Type B pancreatic cell (in vitro differentiated cells): ENCODE results near the gene NBEA. TPM values are rescaled to one million over a fixed set of nuclear protein-coding genes. Genes with fewer than 3 reads are reported as not detected.

Experiments
- DNase-seq: peaks from one replicate; pipeline ENCODE4 v3.0.0; 2021; ENCODE audit warnings: mixed read lengths; ENCODE audit not compliant: unreplicated experiment; ENCODE audit errors: extremely low spot score
- H3K27ac Mint-ChIP-seq: 2 replicates; pipeline ENCODE4 v1.8.0; 2021; ENCODE audit warnings: mild to moderate bottlenecking, mixed read lengths
- H3K27me3 Mint-ChIP-seq: 2 replicates; pipeline ENCODE4 v1.8.0; 2021; ENCODE audit warnings: mixed read lengths
- H3K36me3 Mint-ChIP-seq: 2 replicates; pipeline ENCODE4 v1.8.0; 2021; ENCODE audit warnings: mixed read lengths
- H3K4me1 Mint-ChIP-seq: one replicate; pipeline ENCODE4 v1.8.0; 2021; ENCODE audit warnings: mixed read lengths; ENCODE audit not compliant: unreplicated experiment
- H3K4me3 Mint-ChIP-seq: 2 replicates; pipeline ENCODE4 v1.8.0; 2021; ENCODE audit warnings: mild to moderate bottlenecking, mixed read lengths
- H3K9me3 Mint-ChIP-seq: 2 replicates; pipeline ENCODE4 v1.8.0; 2021; ENCODE audit warnings: mixed read lengths
- total RNA-seq: library from RNA; stranded (reverse); gene quantifications from 2 replicates; pipeline ENCODE4 v1.2.1, GENCODE V29; 2021; ENCODE audit warnings: low replicate concordance
- TF ChIP-seq, protein P1 (sequence below): fragments of 200-600 bp; sonication (generic); conservative IDR thresholded peaks from 2 replicates; pipeline ENCODE4 v1.5.0; 2021; ENCODE audit warnings: antibody characterized with exemption, mild to moderate bottlenecking

Gene NBEA
- total RNA-seq, 1 donor from 2014 or later = 20.8 TPM

DNA sequence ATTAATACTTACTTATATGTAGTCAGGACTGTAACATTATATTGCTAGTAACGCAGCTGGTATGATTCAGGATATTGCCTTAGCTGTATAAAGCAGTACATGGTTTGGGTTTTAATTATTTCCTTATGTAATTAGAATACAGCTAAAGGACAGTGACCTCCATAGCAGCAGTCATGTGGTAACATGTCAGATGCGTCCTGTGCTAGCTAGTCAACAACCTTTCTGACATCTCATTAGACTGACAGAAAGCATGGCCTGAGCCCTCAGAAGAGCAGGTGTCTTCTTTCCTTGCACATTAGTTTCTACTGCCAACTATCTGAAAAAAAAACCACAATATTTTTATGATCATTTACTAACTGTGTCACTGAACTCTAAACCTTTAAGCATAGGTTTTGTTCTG is 412.2 kb downstream of the NBEA start:
- Mint-ChIP-seq H3K27me3 (no peaks in the 10 kb centered on the region), H3K27ac (no peak overlapping the region), H3K4me1 (peaks cover 6% of the 10 kb centered on the region), H3K4me3 (no peak overlapping the region), H3K36me3 (no peaks in the 10 kb centered on the region), H3K9me3 (no peaks in the 10 kb centered on the region)
- TF ChIP-seq, protein P1, sequence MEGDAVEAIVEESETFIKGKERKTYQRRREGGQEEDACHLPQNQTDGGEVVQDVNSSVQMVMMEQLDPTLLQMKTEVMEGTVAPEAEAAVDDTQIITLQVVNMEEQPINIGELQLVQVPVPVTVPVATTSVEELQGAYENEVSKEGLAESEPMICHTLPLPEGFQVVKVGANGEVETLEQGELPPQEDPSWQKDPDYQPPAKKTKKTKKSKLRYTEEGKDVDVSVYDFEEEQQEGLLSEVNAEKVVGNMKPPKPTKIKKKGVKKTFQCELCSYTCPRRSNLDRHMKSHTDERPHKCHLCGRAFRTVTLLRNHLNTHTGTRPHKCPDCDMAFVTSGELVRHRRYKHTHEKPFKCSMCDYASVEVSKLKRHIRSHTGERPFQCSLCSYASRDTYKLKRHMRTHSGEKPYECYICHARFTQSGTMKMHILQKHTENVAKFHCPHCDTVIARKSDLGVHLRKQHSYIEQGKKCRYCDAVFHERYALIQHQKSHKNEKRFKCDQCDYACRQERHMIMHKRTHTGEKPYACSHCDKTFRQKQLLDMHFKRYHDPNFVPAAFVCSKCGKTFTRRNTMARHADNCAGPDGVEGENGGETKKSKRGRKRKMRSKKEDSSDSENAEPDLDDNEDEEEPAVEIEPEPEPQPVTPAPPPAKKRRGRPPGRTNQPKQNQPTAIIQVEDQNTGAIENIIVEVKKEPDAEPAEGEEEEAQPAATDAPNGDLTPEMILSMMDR = no peak
- no peak for DNase-seq

DNA sequence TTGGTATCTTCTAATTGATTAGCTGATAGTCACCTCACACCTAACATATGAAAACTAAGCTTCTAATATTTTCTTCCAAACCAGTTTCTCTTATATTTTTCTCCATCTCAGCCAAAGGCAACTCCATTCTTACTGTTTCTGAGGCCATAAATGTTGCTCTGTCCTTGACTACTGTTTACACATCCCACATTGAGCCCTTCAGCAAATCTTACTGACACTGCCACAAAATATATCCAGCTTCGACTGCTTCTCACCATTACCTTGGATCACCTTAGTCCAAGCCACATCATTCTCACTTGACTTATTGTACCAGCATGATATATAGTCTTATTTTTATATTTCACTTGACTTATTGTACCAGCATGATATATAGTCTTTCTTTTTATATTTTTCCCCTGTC is 412.8 kb downstream of the NBEA start:
- H3K4me1 Mint-ChIP-seq = peaks cover 1% of the 10 kb centered on the region
- no peaks in the 10 kb centered on the region for H3K27me3 Mint-ChIP-seq
- no peak overlapping the region for H3K4me3 Mint-ChIP-seq
- TF ChIP-seq, protein P1 = no peak
- H3K27ac Mint-ChIP-seq = no peak overlapping the region
- no peaks in the 10 kb centered on the region for H3K36me3 Mint-ChIP-seq
- no peaks in the 10 kb centered on the region for H3K9me3 Mint-ChIP-seq
- DNase-seq = no peak

DNA sequence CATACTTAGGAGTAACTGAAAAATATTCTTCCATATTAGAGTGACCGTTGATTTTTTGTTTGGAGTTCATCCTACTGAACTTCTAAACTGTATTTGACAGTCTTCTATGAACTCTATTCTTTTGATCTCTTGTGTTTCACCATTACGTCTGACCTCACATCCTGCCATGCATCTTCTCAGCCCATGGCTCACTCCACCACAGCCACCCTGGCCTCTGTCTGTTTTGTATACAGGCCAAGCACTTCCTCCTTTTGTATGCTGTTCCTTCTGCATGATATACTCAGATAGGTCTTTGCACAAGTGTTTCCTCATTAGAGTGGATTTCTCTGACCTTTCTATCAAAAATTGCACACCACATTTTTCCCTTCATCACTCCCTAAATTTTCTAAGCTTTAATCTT is 414.5 kb downstream of the NBEA start:
- Mint-ChIP-seq H3K9me3 (no peaks in the 10 kb centered on the region), H3K4me1 (no peaks in the 10 kb centered on the region), H3K4me3 (no peak overlapping the region), H3K36me3 (no peaks in the 10 kb centered on the region), H3K27ac (no peak overlapping the region), H3K27me3 (no peaks in the 10 kb centered on the region)
- no peak for DNase-seq
- TF ChIP-seq, protein P1 = no peak

DNA sequence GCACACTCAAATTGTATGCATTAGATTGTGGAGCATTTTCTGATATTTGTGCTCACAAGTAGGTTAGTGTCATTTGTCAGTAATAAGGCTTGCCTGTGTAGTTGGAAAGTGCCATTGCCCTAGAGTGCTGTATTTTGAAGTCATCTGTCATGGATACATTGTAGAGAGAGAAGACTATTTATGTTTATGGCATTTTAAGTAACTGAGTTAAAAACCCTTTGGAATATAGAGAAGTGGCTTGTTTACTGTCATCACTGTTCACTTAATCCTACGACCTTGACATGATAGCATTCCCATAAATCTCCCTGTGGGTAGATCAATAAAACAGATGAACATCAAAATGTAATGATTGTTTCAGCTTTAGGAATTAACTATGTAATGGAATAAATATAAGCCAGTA is 423.8 kb downstream of the NBEA start:
- TF ChIP-seq, protein P1 = no peak
- DNase-seq = no peak
- peaks cover 7% of the 10 kb centered on the region for H3K9me3 Mint-ChIP-seq
- no peaks in the 10 kb centered on the region for H3K4me1 Mint-ChIP-seq
- no peaks in the 10 kb centered on the region for H3K27me3 Mint-ChIP-seq
- H3K36me3 Mint-ChIP-seq = peaks cover 3% of the 10 kb centered on the region
- H3K27ac Mint-ChIP-seq = no peak overlapping the region
- H3K4me3 Mint-ChIP-seq = no peak overlapping the region

DNA sequence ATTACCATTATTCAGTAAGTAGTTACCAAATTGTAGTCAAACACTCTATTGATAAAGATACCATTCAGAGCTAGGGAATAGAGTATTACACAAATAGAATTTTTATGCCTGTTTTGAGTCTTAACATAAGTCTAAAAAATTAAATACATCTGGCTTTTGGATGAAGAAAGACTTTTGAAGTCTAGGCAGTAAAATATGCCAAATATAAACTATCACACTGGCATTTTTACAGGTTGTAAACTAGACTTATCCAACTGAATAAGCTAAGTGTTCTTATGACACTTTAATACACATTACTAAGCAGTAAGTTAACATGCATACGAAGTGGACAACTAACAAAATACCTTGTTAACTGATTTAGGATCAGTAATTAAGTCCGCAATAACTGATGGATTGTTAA is 425.5 kb downstream of the NBEA start:
- no peak overlapping the region for H3K27ac Mint-ChIP-seq
- no peak for DNase-seq
- peaks cover 8% of the 10 kb centered on the region for H3K36me3 Mint-ChIP-seq
- H3K27me3 Mint-ChIP-seq = no peaks in the 10 kb centered on the region
- H3K4me1 Mint-ChIP-seq = no peaks in the 10 kb centered on the region
- H3K4me3 Mint-ChIP-seq = no peak overlapping the region
- TF ChIP-seq, protein P1 = no peak
- peaks cover 16% of the 10 kb centered on the region for H3K9me3 Mint-ChIP-seq

DNA sequence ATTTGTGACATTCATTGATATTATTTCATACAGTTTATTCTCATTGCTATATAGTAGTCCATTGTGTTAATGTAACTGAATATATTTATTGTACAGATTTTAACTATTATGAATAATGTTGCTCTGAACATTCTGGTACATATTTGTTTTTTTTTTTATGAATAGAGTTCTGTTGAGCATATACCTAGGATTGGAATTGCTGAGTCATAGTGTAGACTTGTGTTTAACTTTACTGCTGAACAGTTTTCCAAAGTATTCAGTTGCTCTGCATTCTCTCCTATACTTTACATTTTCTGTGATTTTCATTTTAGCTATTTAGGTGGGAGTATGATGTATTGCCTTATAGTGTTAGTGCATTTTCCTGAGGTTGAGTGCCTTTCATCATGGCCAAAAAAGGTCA is 436.9 kb downstream of the NBEA start:
- Mint-ChIP-seq H3K4me1 (peaks cover 8% of the 10 kb centered on the region), H3K27me3 (peaks cover 2% of the 10 kb centered on the region), H3K27ac (no peak overlapping the region), H3K9me3 (no peaks in the 10 kb centered on the region), H3K4me3 (no peak overlapping the region), H3K36me3 (no peaks in the 10 kb centered on the region)
- TF ChIP-seq, protein P1 = no peak
- DNase-seq = no peak
